Endodermal cell (in vitro differentiated cells): ENCODE measurements around the gene ACTL10. TPM values are rescaled to one million over a fixed set of nuclear protein-coding genes. Genes with fewer than 3 reads are reported as not detected.
A peak's percentile ranks its signal among the peaks of the same experiment; 100 is the strongest.

Source experiments
- DNase-seq: peaks from one replicate; pipeline ENCODE4 v3.0.0-alpha.2; 2017
- H3K27ac ChIP-seq: 2 replicates; pipeline ENCODE4 v1.5.1; 2013; ENCODE audit warnings: mild to moderate bottlenecking, low read depth, low read length, moderate library complexity
- H3K27me3 ChIP-seq: 2 replicates; pipeline ENCODE4 v1.6.1; 2013; ENCODE audit warnings: mild to moderate bottlenecking, low read length, moderate library complexity; ENCODE audit not compliant: insufficient read depth, control insufficient read depth, poor library complexity, severe bottlenecking
- H3K36me3 ChIP-seq: 2 replicates; pipeline ENCODE4 v1.7.0; 2013; ENCODE audit warnings: mild to moderate bottlenecking, low read length, moderate library complexity; ENCODE audit not compliant: control insufficient read depth, insufficient read depth
- H3K4me1 ChIP-seq: one replicate; pipeline ENCODE4 v1.7.0; 2013; ENCODE audit warnings: low read length; ENCODE audit not compliant: control insufficient read depth, insufficient read depth
- H3K4me3 ChIP-seq: 2 replicates; pipeline ENCODE4 v1.5.1; 2013; ENCODE audit warnings: mild to moderate bottlenecking, low read length, moderate library complexity
- H3K9ac ChIP-seq: 2 replicates; pipeline ENCODE4 v1.6.1; 2013; ENCODE audit warnings: mild to moderate bottlenecking, low read length, moderate library complexity; ENCODE audit not compliant: poor library complexity, severe bottlenecking; ENCODE audit errors: extremely low read depth
- H3K9me3 ChIP-seq: 2 replicates; pipeline ENCODE4 v1.6.1; 2013; ENCODE audit warnings: mild to moderate bottlenecking, low read length, moderate library complexity; ENCODE audit not compliant: control insufficient read depth
- H3K27ac Mint-ChIP-seq: 2 replicates; pipeline ENCODE4 v1.8.0; 2020; ENCODE audit warnings: mixed read lengths
- H3K27me3 Mint-ChIP-seq: 2 replicates; pipeline ENCODE4 v1.8.0; 2021; ENCODE audit warnings: mild to moderate bottlenecking, mixed read lengths; ENCODE audit not compliant: insufficient read depth
- H3K36me3 Mint-ChIP-seq: 2 replicates; pipeline ENCODE4 v1.8.0; 2020; ENCODE audit warnings: low read depth, mixed read lengths
- H3K4me1 Mint-ChIP-seq: 2 replicates; pipeline ENCODE4 v1.8.0; 2020; ENCODE audit warnings: mixed read lengths
- H3K4me3 Mint-ChIP-seq: 2 replicates; pipeline ENCODE4 v1.8.0; 2020; ENCODE audit warnings: mild to moderate bottlenecking, moderate library complexity, mixed read lengths
- H3K9me3 Mint-ChIP-seq: 2 replicates; pipeline ENCODE4 v1.8.0; 2020; ENCODE audit warnings: mild to moderate bottlenecking, mixed read lengths
- WGBS, 2 experiments: methylation state at CpG; one replicate each; pipeline versions ENCODE4 v1.1.5 to v1.1.7; 2013; ENCODE audit warnings: missing lambda C conversion rate in 2 of 2, mixed read lengths in 1 of 2; ENCODE audit not compliant: insufficient coverage in 1 of 2, insufficient read length in 1 of 2; 5-methylcytosine and 5-hydroxymethylcytosine counted together
- total RNA-seq, 2 donors: library from RNA; stranded (reverse); fragmentation: NEBNext Ultra II Directional in 1 of 2; extraction: Animal tissue kit (Norgen Biotek cat#: 25700) in 1 of 2; gene quantifications; 2 replicates in 1 of 2; 3 replicates in 1 of 2; pipeline ENCODE4 v1.2.1, GENCODE V29; 2021
- TF ChIP-seq, protein P1 (sequence below): fragments of 200-600 bp; sonication (generic); conservative IDR thresholded peaks from 2 replicates; pipeline ENCODE4 v1.5.0; 2021; ENCODE audit warnings: antibody characterized with exemption, mild to moderate bottlenecking

ACTL10 gene
- total RNA-seq, 2 donors from 2014 or later, result 0.42 TPM; not detected in 1

DNA sequence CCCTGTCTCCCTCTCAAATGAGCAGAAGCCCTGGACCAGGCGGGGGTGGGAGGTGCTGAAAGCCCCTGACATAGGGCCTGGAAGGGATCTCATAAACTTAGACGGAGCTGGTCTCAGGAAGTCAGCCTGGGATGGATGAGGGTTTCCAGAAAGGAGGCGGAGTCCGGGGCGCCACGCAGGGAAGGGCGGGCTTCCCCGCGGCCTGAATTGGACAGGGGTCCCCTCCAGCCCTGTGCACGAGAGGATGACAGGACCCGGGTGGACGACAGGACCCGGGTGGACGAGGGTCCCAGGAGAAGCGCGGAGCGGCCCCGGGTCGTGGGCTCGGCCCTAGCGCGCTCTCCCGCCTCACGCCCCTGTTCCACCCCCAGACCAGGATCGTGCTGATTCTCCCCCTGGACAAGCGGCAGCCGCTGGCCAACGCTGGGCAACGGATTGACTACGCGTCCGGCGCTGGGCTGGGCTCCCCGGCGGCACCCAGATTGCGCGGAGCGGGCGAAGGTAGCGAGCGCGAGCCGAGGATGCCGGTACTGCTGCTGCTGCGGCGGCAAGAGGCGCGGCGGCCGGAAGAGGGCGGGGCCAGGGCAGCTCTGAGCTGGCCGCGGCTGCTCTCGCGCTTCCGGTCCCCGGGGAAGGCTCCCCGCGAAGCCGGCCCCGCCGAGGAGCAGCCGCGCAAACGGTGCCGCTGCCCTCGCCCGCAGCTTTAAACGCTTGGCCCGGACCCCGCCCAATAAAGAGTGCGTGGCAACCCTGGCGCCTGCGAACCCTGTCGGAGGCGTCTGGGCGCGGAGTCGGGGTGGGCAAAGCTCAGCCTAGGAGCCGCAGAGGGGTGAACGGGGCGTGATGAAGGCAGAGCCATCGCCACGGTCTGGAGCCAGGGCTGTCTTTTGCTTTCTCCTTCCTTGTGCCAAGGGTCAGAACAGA lies 3.3 kb upstream of the ACTL10 start:
- Histone ChIP-seq H3K4me3 (peak overlapping the region; percentile 86), H3K9me3 (no peaks in the 10 kb centered on the region), H3K27ac (no peak overlapping the region), H3K4me1 (peaks cover 3% of the 10 kb centered on the region), H3K36me3 (peaks cover 5% of the 10 kb centered on the region), H3K9ac (peak overlapping the region; percentile 53), H3K27me3 (no peaks in the 10 kb centered on the region)
- H3K27ac Mint-ChIP-seq, result peak overlapping the region; percentile 68
- TF ChIP-seq, protein P1, sequence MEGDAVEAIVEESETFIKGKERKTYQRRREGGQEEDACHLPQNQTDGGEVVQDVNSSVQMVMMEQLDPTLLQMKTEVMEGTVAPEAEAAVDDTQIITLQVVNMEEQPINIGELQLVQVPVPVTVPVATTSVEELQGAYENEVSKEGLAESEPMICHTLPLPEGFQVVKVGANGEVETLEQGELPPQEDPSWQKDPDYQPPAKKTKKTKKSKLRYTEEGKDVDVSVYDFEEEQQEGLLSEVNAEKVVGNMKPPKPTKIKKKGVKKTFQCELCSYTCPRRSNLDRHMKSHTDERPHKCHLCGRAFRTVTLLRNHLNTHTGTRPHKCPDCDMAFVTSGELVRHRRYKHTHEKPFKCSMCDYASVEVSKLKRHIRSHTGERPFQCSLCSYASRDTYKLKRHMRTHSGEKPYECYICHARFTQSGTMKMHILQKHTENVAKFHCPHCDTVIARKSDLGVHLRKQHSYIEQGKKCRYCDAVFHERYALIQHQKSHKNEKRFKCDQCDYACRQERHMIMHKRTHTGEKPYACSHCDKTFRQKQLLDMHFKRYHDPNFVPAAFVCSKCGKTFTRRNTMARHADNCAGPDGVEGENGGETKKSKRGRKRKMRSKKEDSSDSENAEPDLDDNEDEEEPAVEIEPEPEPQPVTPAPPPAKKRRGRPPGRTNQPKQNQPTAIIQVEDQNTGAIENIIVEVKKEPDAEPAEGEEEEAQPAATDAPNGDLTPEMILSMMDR, result peak; percentile 12
- H3K4me3 Mint-ChIP-seq, result peak overlapping the region; percentile 75
- peaks cover 18% of the 10 kb centered on the region for H3K36me3 Mint-ChIP-seq
- DNase-seq, result peak; percentile 92
- H3K27me3 Mint-ChIP-seq, result peaks cover 3% of the 10 kb centered on the region
- 2 to 5% methylated on average over 32 to 84 of the region's 84 CpGs for WGBS, 2 experiments
- H3K9me3 Mint-ChIP-seq, result no peaks in the 10 kb centered on the region
- H3K4me1 Mint-ChIP-seq, result peaks cover 19% of the 10 kb centered on the region

DNA sequence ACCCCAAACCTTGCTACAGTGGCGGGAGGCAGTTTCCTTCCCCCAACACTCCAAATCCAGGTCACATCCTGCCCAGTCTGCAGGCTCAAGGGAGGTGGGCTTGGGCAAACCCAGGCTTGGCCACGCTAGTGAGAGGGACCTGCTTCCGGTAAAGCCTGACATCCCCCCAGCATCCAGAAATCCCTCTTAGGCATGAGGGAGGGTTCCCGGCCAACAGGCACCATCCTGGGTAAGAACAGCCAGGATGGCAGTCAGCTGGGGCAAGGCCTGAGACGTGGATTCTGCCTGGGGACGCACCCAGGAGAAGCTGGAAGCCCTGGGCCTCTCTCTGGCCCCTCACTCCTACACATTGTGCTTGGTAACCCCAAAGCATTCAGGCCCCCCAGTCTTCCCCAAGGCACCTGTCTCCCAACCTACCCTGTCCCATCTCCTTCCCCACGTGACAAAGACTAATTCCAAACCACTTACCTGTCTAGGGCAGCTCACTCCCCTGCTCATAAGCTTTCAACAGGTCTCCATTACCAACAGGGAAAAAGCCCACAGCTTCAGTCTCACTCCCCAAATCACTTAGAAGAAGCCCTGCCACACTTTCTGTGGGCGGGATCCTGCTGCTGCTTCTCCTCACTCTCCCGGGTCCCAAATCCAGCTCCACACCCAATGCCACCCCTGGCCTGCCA lies 2.5 kb upstream of the ACTL10 start:
- 60 to 65% methylated on average over 2 to 9 of the region's 9 CpGs for WGBS, 2 experiments
- peak overlapping the region; percentile 86 for H3K4me3 ChIP-seq
- Mint-ChIP-seq H3K9me3 (no peaks in the 10 kb centered on the region), H3K27me3 (peaks cover 4% of the 10 kb centered on the region), H3K4me3 (peak overlapping the region; percentile 75), H3K36me3 (peaks cover 20% of the 10 kb centered on the region), H3K4me1 (peaks cover 19% of the 10 kb centered on the region), H3K27ac (peak overlapping the region; percentile 68)
- H3K9ac ChIP-seq, result peak overlapping the region; percentile 51
- DNase-seq, result no peak
- no peaks in the 10 kb centered on the region for H3K9me3 ChIP-seq
- TF ChIP-seq, protein P1, result no peak
- H3K27me3 ChIP-seq, result no peaks in the 10 kb centered on the region
- H3K36me3 ChIP-seq, result peaks cover 13% of the 10 kb centered on the region
- H3K4me1 ChIP-seq, result peaks cover 2% of the 10 kb centered on the region
- H3K27ac ChIP-seq, result no peak overlapping the region

DNA sequence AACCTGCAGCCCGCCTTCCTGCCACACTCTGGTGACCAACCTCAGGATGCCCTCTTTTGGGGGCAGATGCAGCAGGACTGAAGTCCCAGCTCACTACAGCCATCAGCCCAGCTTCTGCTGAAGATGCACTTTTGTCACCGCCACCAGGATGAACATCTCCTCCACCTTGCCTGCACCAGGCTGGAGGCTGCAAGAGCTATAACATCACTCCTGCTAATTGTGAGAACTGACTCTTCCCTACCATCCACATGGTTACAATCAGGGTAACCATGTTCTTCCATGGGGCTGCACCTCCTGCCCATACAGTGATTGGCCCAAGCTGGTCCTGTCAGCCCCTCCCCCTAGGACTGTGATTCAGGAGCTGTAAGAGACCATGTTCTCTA lies 2.0 kb upstream of the ACTL10 start:
- TF ChIP-seq, protein P1, result no peak
- H3K27me3 ChIP-seq, result no peaks in the 10 kb centered on the region
- H3K4me1 ChIP-seq, result no peaks in the 10 kb centered on the region
- H3K9me3 ChIP-seq, result no peaks in the 10 kb centered on the region
- peaks cover 4% of the 10 kb centered on the region for H3K27me3 Mint-ChIP-seq
- no peaks in the 10 kb centered on the region for H3K9me3 Mint-ChIP-seq
- H3K4me3 ChIP-seq, result no peak overlapping the region
- H3K27ac ChIP-seq, result no peak overlapping the region
- peak overlapping the region; percentile 75 for H3K4me3 Mint-ChIP-seq
- H3K27ac Mint-ChIP-seq, result peak overlapping the region; percentile 68
- no peak overlapping the region for H3K9ac ChIP-seq
- peaks cover 23% of the 10 kb centered on the region for H3K36me3 Mint-ChIP-seq
- DNase-seq, result no peak
- peaks cover 19% of the 10 kb centered on the region for H3K4me1 Mint-ChIP-seq
- WGBS, 2 experiments, result 96 to 100% methylated on average over 1 to 2 of the region's 2 CpGs
- H3K36me3 ChIP-seq, result peaks cover 13% of the 10 kb centered on the region
